ENCODE measurements around the gene RIC1.

GRCh38 chr9:5756633-5757032, 127.7 kb downstream of the RIC1 start:
- TF ChIP-seq CTCF (IDR thresholded peaks at IDR 0.05; ENCODE audit: low read length) (no peak), EZH2 (IDR thresholded peaks at IDR 0.05; ENCODE audit: borderline replicate concordance, low read length) (no peak)
